Gastrocnemius medialis (tissue), 4 donors: ENCODE data around the gene CYP8B1.

ENCODE experiments used
- CTCF ChIP-seq, 5 experiments: fragments of 450-650 bp in 3 of 5; fragments of 200-600 bp in 2 of 5; sonication (generic) in 2 of 5; IDR thresholded peaks in 4 of 5; conservative IDR thresholded peaks in 1 of 5; 1 replicate in 4 of 5; 2 replicates in 1 of 5; pipeline ENCODE4 v1.5.1; 2016 to 2019; ENCODE audit warnings: antibody characterized with exemption in 5 of 5, mild to moderate bottlenecking in 3 of 5, moderate library complexity in 3 of 5
- POLR2A ChIP-seq, 2 donors: fragments of 450-650 bp; IDR thresholded peaks; one replicate each; pipeline ENCODE4 v1.6.1; 2017; ENCODE audit warnings: antibody characterized with exemption in 2 of 2, mild to moderate bottlenecking in 2 of 2, moderate library complexity in 2 of 2

GRCh38 chr3:42841332-42841731 lies 34.3 kb downstream of the CYP8B1 start:
- TF ChIP-seq POLR2A (IDR thresholded peaks at IDR 0.05) (no peak), CTCF (IDR thresholded peaks at IDR 0.05 in 4 of 5, conservative IDR thresholded peaks at IDR 0.05 in 1 of 5) (no peak)
